Gastrocnemius medialis (tissue), 4 donors: Measurements from ENCODE around the gene ASF1B. TPM values are rescaled to one million over a fixed set of nuclear protein-coding genes. Genes with fewer than 3 reads are reported as not detected.

Experiments
- ATAC-seq, 2 donors: fragments of 150-250 bp; one replicate each; pipeline ENCODE4 v1.9.1; 2016
- DNase-seq, 2 donors: peaks; one replicate each; pipeline ENCODE4 v3.0.0-alpha.2; 2019
- H3K27ac ChIP-seq, 4 donors: fragments of 200-600 bp; sonication (generic); 1 replicate in 1 of 4; 2 replicates in 3 of 4; pipeline ENCODE4 v1.5.1; 2016 to 2018; ENCODE audit warnings: mild to moderate bottlenecking in 2 of 4, moderate library complexity in 1 of 4
- H3K27me3 ChIP-seq, 3 donors: fragments of 200-600 bp; sonication (generic) in 2 of 3; 1 replicate in 1 of 3; 2 replicates in 2 of 3; pipeline versions ENCODE4 v1.5.1 to v1.6.0; 2016 to 2019; ENCODE audit warnings: mild to moderate bottlenecking in 1 of 3, moderate library complexity in 1 of 3
- H3K36me3 ChIP-seq, 2 donors: fragments of 200-600 bp; sonication (generic) in 1 of 2; one replicate each; pipeline ENCODE4 v1.5.1; 2017 to 2018
- H3K4me1 ChIP-seq, 2 donors: fragments of 200-600 bp; sonication (generic) in 1 of 2; one replicate each; pipeline ENCODE4 v1.5.1; 2016 to 2017; ENCODE audit warnings: mild to moderate bottlenecking in 2 of 2
- H3K4me3 ChIP-seq, 4 donors: fragments of 200-600 bp; sonication (generic) in 3 of 4; 1 replicate in 1 of 4; 2 replicates in 3 of 4; pipeline ENCODE4 v1.5.1; 2016 to 2019; ENCODE audit warnings: mild to moderate bottlenecking in 2 of 4
- H3K9me3 ChIP-seq, 3 donors: fragments of 200-600 bp; sonication (generic) in 2 of 3; 1 replicate in 1 of 3; 2 replicates in 2 of 3; pipeline ENCODE4 v1.5.1; 2016 to 2019
- CTCF ChIP-seq, 5 experiments: fragments of 450-650 bp in 3 of 5; fragments of 200-600 bp in 2 of 5; sonication (generic) in 2 of 5; IDR thresholded peaks in 4 of 5; conservative IDR thresholded peaks in 1 of 5; 1 replicate in 4 of 5; 2 replicates in 1 of 5; pipeline ENCODE4 v1.5.1; 2016 to 2019; ENCODE audit warnings: antibody characterized with exemption in 5 of 5, mild to moderate bottlenecking in 3 of 5, moderate library complexity in 3 of 5
- POLR2A ChIP-seq, 2 donors: fragments of 450-650 bp; IDR thresholded peaks; one replicate each; pipeline ENCODE4 v1.6.1; 2017; ENCODE audit warnings: antibody characterized with exemption in 2 of 2, mild to moderate bottlenecking in 2 of 2, moderate library complexity in 2 of 2
- in situ Hi-C, 4 donors: fragments of 200-750 bp; cut with MboI; loops; one replicate each; pipeline versions ENCODE4 v1.15.0 to v1.8.0; 2017; ENCODE audit warnings: low sequenced_read_pairs in 4 of 4
- intact Hi-C: fragments of 100-400 bp; cut with DNase I; formaldehyde crosslinking; loops from one replicate; pipeline ENCODE4 v1.15.1; 2023; ENCODE audit warnings: low total_unique reads
- total RNA-seq, 4 donors: library from RNA; depleted of rRNA; stranded (reverse); fragments of >200 nt; gene quantifications; one replicate each; pipeline versions ENCODE4 v1.1.0 to v1.2.3, GENCODE V29; 2016

Gene ASF1B
- total RNA-seq, 4 donors from 2014 or later: 1.2 to 4.1 (median 1.5) TPM; not detected in 1

GRCh38 chr19:14102756-14103155, 33.6 kb downstream of the ASF1B start:
- DNase-seq: no peak
- peaks cover 0 to 76% of the 10 kb centered on the region in 2 donors for H3K36me3 ChIP-seq
- intact Hi-C loops: no loop called here

GRCh38 chr19:14102102-14102696, 34.2 kb downstream of the ASF1B start:
- Histone ChIP-seq H3K9me3 (no peaks in the 10 kb centered on the region), H3K27ac (peak overlapping the region; percentile 16 to 40 (median 22)), H3K4me3 (no peak overlapping the region), H3K4me1 (peaks cover 6 to 8% of the 10 kb centered on the region in 2 donors), H3K27me3 (no peaks in the 10 kb centered on the region), H3K36me3 (peaks cover 0 to 81% of the 10 kb centered on the region in 2 donors)
- no peak for DNase-seq
- in situ Hi-C loops (no loop called here), intact Hi-C loops (no loop called here)
- ATAC-seq: no peak
- TF ChIP-seq CTCF (IDR thresholded peaks at IDR 0.05 in 4 of 5, conservative IDR thresholded peaks at IDR 0.05 in 1 of 5): no peak
- no peak for TF ChIP-seq POLR2A (IDR thresholded peaks at IDR 0.05)

More at GRCh38 chr19:14102756-14103155, 33.6 kb downstream of the ASF1B start:
- Histone ChIP-seq H3K4me3 (no peak overlapping the region), H3K9me3 (no peaks in the 10 kb centered on the region), H3K4me1 (peaks cover 11 to 14% of the 10 kb centered on the region in 2 donors), H3K27me3 (no peaks in the 10 kb centered on the region), H3K27ac (peak overlapping the region; percentile 16 to 40 (median 22))
- in situ Hi-C loops: no loop called here
- TF ChIP-seq POLR2A (IDR thresholded peaks at IDR 0.05) (no peak), CTCF (IDR thresholded peaks at IDR 0.05 in 4 of 5, conservative IDR thresholded peaks at IDR 0.05 in 1 of 5) (no peak)
- ATAC-seq: no peak

GRCh38 chr19:14101003-14101545, 35.3 kb downstream of the ASF1B start:
- TF ChIP-seq CTCF (IDR thresholded peaks at IDR 0.05 in 4 of 5, conservative IDR thresholded peaks at IDR 0.05 in 1 of 5) (no peak), POLR2A (IDR thresholded peaks at IDR 0.05) (no peak)
- Histone ChIP-seq H3K4me1 (peaks cover 0 to 7% of the 10 kb centered on the region in 2 donors), H3K36me3 (peaks cover 0 to 80% of the 10 kb centered on the region in 2 donors), H3K4me3 (no peak overlapping the region), H3K9me3 (no peaks in the 10 kb centered on the region), H3K27ac (no peak overlapping the region), H3K27me3 (no peaks in the 10 kb centered on the region)
- in situ Hi-C loops (no loop called here), intact Hi-C loops (no loop called here)
- ATAC-seq (no peak), DNase-seq (no peak)

- intact Hi-C loops (no loop called here), in situ Hi-C loops (no loop called here)
- ATAC-seq (peak in 1 of 2 donors; percentile 42), DNase-seq (no peak)
- no peaks in the 10 kb centered on the region for H3K27me3 ChIP-seq
- peaks cover 0 to 9% (median 7%) of the 10 kb centered on the region in 3 donors for H3K9me3 ChIP-seq
- peaks cover 0 to 7% of the 10 kb centered on the region in 2 donors for H3K4me1 ChIP-seq
- peaks cover 0 to 60% of the 10 kb centered on the region in 2 donors for H3K36me3 ChIP-seq
- no peak overlapping the region for H3K4me3 ChIP-seq
- peak overlapping the region in 1 of 4 donors; percentile 18 for H3K27ac ChIP-seq
- TF ChIP-seq POLR2A (IDR thresholded peaks at IDR 0.05) (no peak), CTCF (IDR thresholded peaks at IDR 0.05 in 4 of 5, conservative IDR thresholded peaks at IDR 0.05 in 1 of 5) (peak in 3 of 5 experiments; percentile 16 to 32 (median 25))
These were observed 38.7 kb downstream of the ASF1B start for GRCh38 chr19:14097532-14098151.
